H1 (cell line): ENCODE results near the gene SLC25A24. TPM values are rescaled to one million over a fixed set of nuclear protein-coding genes. Genes with fewer than 3 reads are reported as not detected.

Experiments
- CTCF ChIA-PET: fragments of 300-600 bp; sonication (Branson Sonifier 250); formaldehyde crosslinking; loops from one replicate; lab custom pipeline; 2021; ENCODE audit not compliant: partially characterized antibody; lab: Charles Lee
- POLR2A ChIA-PET: fragments of 300-600 bp; sonication (Branson Sonifier 250); formaldehyde crosslinking; loops from one replicate; lab custom pipeline; 2021; ENCODE audit warnings: inconsistent platforms; ENCODE audit not compliant: partially characterized antibody; lab: Charles Lee
- DNase-seq, 2 experiments: peaks; one replicate each; pipeline versions ENCODE4 v3.0.0 to v3.0.0-alpha.2; 2010 to 2022; ENCODE audit warnings: low spot score in 2 of 2, low read depth in 1 of 2, mixed read lengths in 1 of 2
- FAIRE-seq: peaks from 2 replicates; lab custom pipeline; 2011; peaks lifted over from hg19 to GRCh38; lab: Jason Lieb, UNC
- H2AFZ ChIP-seq: 2 replicates; pipeline ENCODE4 v1.8.1; 2012; ENCODE audit warnings: low read length, inconsistent platforms
- H2AK5ac ChIP-seq: 2 replicates; pipeline ENCODE4 v1.6.1; 2013; ENCODE audit warnings: low read depth, low read length
- H2BK120ac ChIP-seq: replicated peaks from 2 replicates; pipeline ENCODE3; 2013; ENCODE audit warnings: low read depth, low read length, inconsistent platforms
- H2BK12ac ChIP-seq: 2 replicates; pipeline ENCODE4 v1.6.1; 2013; ENCODE audit warnings: low read depth, low read length
- H2BK15ac ChIP-seq: 2 replicates; pipeline ENCODE4 v1.6.1; 2013; ENCODE audit warnings: low read length
- H2BK20ac ChIP-seq: 2 replicates; pipeline ENCODE4 v1.6.1; 2013; ENCODE audit warnings: low read length
- H2BK5ac ChIP-seq: 2 replicates; pipeline ENCODE4 v1.6.1; 2013; ENCODE audit warnings: low read depth, low read length
- H3K14ac ChIP-seq: 2 replicates; pipeline ENCODE4 v1.6.1; 2013; ENCODE audit warnings: inconsistent platforms; ENCODE audit not compliant: insufficient read length
- H3K18ac ChIP-seq: 2 replicates; pipeline ENCODE4 v1.6.1; 2013; ENCODE audit warnings: low read length; ENCODE audit errors: extremely low read depth
- H3K23ac ChIP-seq: 2 replicates; pipeline ENCODE4 v1.6.1; 2013; ENCODE audit warnings: inconsistent platforms; ENCODE audit not compliant: insufficient read length
- H3K23me2 ChIP-seq: 2 replicates; pipeline ENCODE4 v1.6.1; 2013; ENCODE audit warnings: low read depth, low read length
- H3K27ac ChIP-seq: 2 replicates; pipeline ENCODE4 v1.6.1; 2011; ENCODE audit warnings: low read depth, low read length, inconsistent platforms
- H3K27me3 ChIP-seq, 4 experiments: replicated peaks in 1 of 4; 1 replicate in 1 of 4; 2 replicates in 3 of 4; pipeline versions ENCODE4 v1.6.1 to v1.8.1; 2011 to 2013; ENCODE audit warnings: low read length in 3 of 4, mild to moderate bottlenecking in 3 of 4, inconsistent platforms in 2 of 4, mixed read lengths in 2 of 4, moderate library complexity in 1 of 4; ENCODE audit not compliant: control insufficient read depth in 3 of 4, insufficient read depth in 3 of 4; ENCODE audit errors: extremely low read depth in 1 of 4
- H3K36me3 ChIP-seq, 4 experiments: 2 replicates each; pipeline versions ENCODE4 v1.6.1 to v1.8.1; 2011 to 2013; ENCODE audit warnings: mild to moderate bottlenecking in 4 of 4, low read length in 3 of 4, moderate library complexity in 2 of 4, control low read depth in 1 of 4, inconsistent platforms in 1 of 4; ENCODE audit not compliant: insufficient read depth in 4 of 4, control insufficient read depth in 2 of 4
- H3K4ac ChIP-seq: replicated peaks from 2 replicates; pipeline ENCODE3; 2013; ENCODE audit warnings: low read length, low read depth, mixed read lengths, inconsistent platforms; ENCODE audit not compliant: insufficient read length
- H3K4me1 ChIP-seq, 4 experiments: replicated peaks in 1 of 4; 1 replicate in 1 of 4; 2 replicates in 3 of 4; pipeline versions ENCODE4 v1.6.1 to v1.8.1; 2011 to 2013; ENCODE audit warnings: low read length in 3 of 4, inconsistent platforms in 2 of 4, mixed read lengths in 1 of 4; ENCODE audit not compliant: insufficient read depth in 4 of 4, control insufficient read depth in 3 of 4
- H3K4me2 ChIP-seq, 2 experiments: 2 replicates each; pipeline versions ENCODE4 v1.6.1 to v1.8.1; 2011 to 2013; ENCODE audit warnings: low read depth in 2 of 2, low read length in 2 of 2, control low read depth in 1 of 2, inconsistent platforms in 1 of 2, mild to moderate bottlenecking in 1 of 2; ENCODE audit not compliant: insufficient read depth in 1 of 2
- H3K4me3 ChIP-seq, 4 experiments: fragments of 200-600, 300-600 bp in 1 of 4; sonication (generic), shearing (Covaris generic), sonication (Bioruptor Twin) in 1 of 4; 2 replicates each; pipeline versions ENCODE4 v1.5.1 to v1.8.1; 2011 to 2016; ENCODE audit warnings: low read length in 4 of 4, low read depth in 3 of 4, control low read depth in 2 of 4, inconsistent platforms in 2 of 4, mild to moderate bottlenecking in 2 of 4, mixed read lengths in 1 of 4, moderate library complexity in 1 of 4; ENCODE audit not compliant: insufficient read depth in 2 of 4; ENCODE audit errors: extremely low read depth in 1 of 4
- H3K56ac ChIP-seq: replicated peaks from 2 replicates; pipeline ENCODE3; 2013; ENCODE audit warnings: low read depth, mild to moderate bottlenecking, mixed read lengths, low read length, inconsistent platforms; ENCODE audit not compliant: insufficient read length
- H3K79me1 ChIP-seq: 2 replicates; pipeline ENCODE4 v1.6.1; 2013; ENCODE audit warnings: low read depth, low read length, control low read depth
- H3K79me2 ChIP-seq, 2 experiments: 2 replicates each; pipeline versions ENCODE4 v1.6.1 to v1.8.1; 2012 to 2013; ENCODE audit warnings: low read length in 2 of 2, mild to moderate bottlenecking in 2 of 2, inconsistent platforms in 1 of 2; ENCODE audit not compliant: insufficient read depth in 2 of 2, control insufficient read depth in 1 of 2
- H3K9ac ChIP-seq, 4 experiments: replicated peaks in 1 of 4; 1 replicate in 1 of 4; 2 replicates in 3 of 4; pipeline versions ENCODE4 v1.6.1 to v1.8.1; 2011 to 2013; ENCODE audit warnings: low read depth in 3 of 4, low read length in 3 of 4, control low read depth in 2 of 4, mild to moderate bottlenecking in 2 of 4, moderate library complexity in 2 of 4, inconsistent platforms in 1 of 4; ENCODE audit errors: extremely low read depth in 1 of 4
- H3K9me3 ChIP-seq, 2 experiments: 2 replicates each; pipeline versions ENCODE4 v1.6.1 to v1.8.1; 2012 to 2013; ENCODE audit warnings: mild to moderate bottlenecking in 2 of 2, moderate library complexity in 2 of 2, control low read depth in 1 of 2, inconsistent platforms in 1 of 2, low read depth in 1 of 2, low read length in 1 of 2, mixed read lengths in 1 of 2; ENCODE audit not compliant: insufficient read depth in 2 of 2
- H4K20me1 ChIP-seq, 2 experiments: replicated peaks in 1 of 2; 2 replicates each; pipeline versions ENCODE3 to v1.8.1; 2011 to 2013; ENCODE audit warnings: inconsistent platforms in 2 of 2, low read length in 2 of 2, mild to moderate bottlenecking in 1 of 2; ENCODE audit not compliant: insufficient read depth in 2 of 2, control insufficient read depth in 1 of 2
- H4K5ac ChIP-seq: 2 replicates; pipeline ENCODE4 v1.6.1; 2013; ENCODE audit warnings: low read length, low read depth, mixed read lengths, inconsistent platforms; ENCODE audit not compliant: insufficient read length
- H4K8ac ChIP-seq: 2 replicates; pipeline ENCODE4 v1.8.0; 2013; ENCODE audit warnings: mild to moderate bottlenecking, moderate library complexity, low read length, inconsistent platforms; ENCODE audit not compliant: insufficient read depth; ENCODE audit errors: extremely low read depth
- H4K91ac ChIP-seq: replicated peaks from 2 replicates; pipeline ENCODE3; 2013; ENCODE audit warnings: low read length, mixed read lengths, inconsistent platforms; ENCODE audit not compliant: insufficient read length
- GTF2F1 ChIP-seq: IDR thresholded peaks from 2 replicates; pipeline ENCODE4 v1.6.1; 2012; ENCODE audit warnings: low read depth, low read length, improper control_type of control experiment, borderline replicate concordance
- JUND ChIP-seq: IDR thresholded peaks from 2 replicates; pipeline ENCODE4 v1.6.1; 2011; ENCODE audit warnings: mild to moderate bottlenecking, improper control_type of control experiment, low read length
- KDM1A ChIP-seq: fragments of 200-600, 300-600 bp; sonication (generic); IDR thresholded peaks from 2 replicates; pipeline ENCODE4 v1.7.1; 2016; ENCODE audit warnings: mild to moderate bottlenecking, low read length, borderline replicate concordance
- MAFK ChIP-seq: IDR thresholded peaks from 2 replicates; pipeline ENCODE4 v1.6.1; 2012; ENCODE audit warnings: low read depth, mild to moderate bottlenecking, improper control_type of control experiment, low read length
- POU5F1 ChIP-seq: IDR thresholded peaks from 2 replicates; pipeline ENCODE4 v1.6.1; 2011; ENCODE audit warnings: low read depth, mild to moderate bottlenecking, low read length, moderate library complexity
- RNF2 ChIP-seq: fragments of 200-900, 300-1000 bp; sonication (generic); IDR thresholded peaks from 2 replicates; pipeline ENCODE4 v1.7.1; 2016; ENCODE audit warnings: borderline replicate concordance, low read depth, mild to moderate bottlenecking, antibody characterized with exemption, low read length; ENCODE audit not compliant: poor library complexity, severe bottlenecking; ENCODE audit errors: missing control alignments
- SP4 ChIP-seq: IDR thresholded peaks from 2 replicates; pipeline ENCODE4 v1.6.1; 2012; ENCODE audit warnings: low read length, inconsistent platforms
- WGBS, 2 experiments: shearing (Covaris generic) in 1 of 2; methylation state at CpG; one replicate each; pipeline versions ENCODE4 v1.1.6 to v1.1.7; 2013 to 2015; ENCODE audit warnings: low lambda C conversion rate in 2 of 2, mixed read lengths in 2 of 2, inconsistent platforms in 1 of 2, low coverage in 1 of 2, missing lambda C conversion rate in 1 of 2; ENCODE audit not compliant: insufficient replicate concordance in 2 of 2, insufficient coverage in 1 of 2, insufficient read length in 1 of 2; ENCODE audit errors: extremely low coverage in 1 of 2, missing lambda C conversion rate in 1 of 2; 5-methylcytosine and 5-hydroxymethylcytosine counted together
- polyA plus RNA-seq, 7 experiments: library from polyadenylated mRNA; depleted of rRNA in 3 of 7; stranded (reverse) in 5 of 7; unstranded in 2 of 7; fragments of >200 nt in 5 of 7; fragments of 200-250 nt in 2 of 7; gene quantifications; 1 replicate in 5 of 7; 2 replicates in 1 of 7; 4 replicates in 1 of 7; pipeline versions ENCODE4 v1.2.1 to v1.2.3, GENCODE V29; 2011 to 2013; ENCODE audit warnings: missing spikeins in 2 of 7, mixed read lengths in 2 of 7
- total RNA-seq: library from RNA; stranded (reverse); fragmentation: NEBNext Ultra II Directional; extraction: Animal tissue kit (Norgen Biotek cat#: 25700); gene quantifications from 2 replicates; pipeline ENCODE4 v1.2.1, GENCODE V29; 2021

The SLC25A24 gene
- total and polyA plus RNA-seq, 2 of the 8 experiments (the other 6 are each of a cell fraction or from before 2014, with no cell fraction given), result 13.6 to 40.6 TPM

DNA sequence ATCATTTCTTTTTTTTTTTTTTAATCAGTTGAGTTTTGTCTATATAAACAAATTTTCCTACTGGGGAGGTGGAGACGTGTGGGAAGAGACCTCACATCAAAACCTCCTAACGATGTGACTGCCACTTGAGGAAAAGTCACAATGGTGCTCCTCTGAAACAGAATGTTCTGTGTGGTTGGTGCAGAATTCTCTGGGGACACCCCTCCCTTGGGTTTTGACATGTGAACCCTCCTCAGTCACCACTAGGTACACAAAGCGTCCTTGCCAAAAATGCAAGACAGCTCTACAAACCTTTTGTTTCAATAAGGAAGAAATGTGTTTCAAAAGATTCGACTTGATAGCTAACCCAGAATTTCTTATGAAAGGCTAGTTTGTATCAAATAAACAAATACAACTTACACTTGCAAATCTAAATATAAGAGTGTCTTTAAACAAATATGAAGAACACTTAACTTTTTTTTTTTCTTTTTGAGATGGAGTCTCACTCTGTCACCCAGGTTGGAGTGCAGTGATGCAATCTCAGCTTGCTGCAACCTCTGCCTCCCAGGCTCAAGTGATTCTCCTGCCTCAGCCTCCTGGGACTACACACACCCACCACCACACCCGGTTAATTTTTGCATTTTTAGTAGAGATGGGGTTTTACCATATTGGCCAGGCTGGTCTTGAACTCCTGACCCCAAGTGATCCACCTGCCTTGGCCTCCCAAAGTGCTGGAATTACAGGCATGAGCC, 9.3 kb downstream of the SLC25A24 start:
- Histone ChIP-seq H3K9me3 (no peaks in the 10 kb centered on the region), H3K56ac (no peak overlapping the region), H4K20me1 (peaks cover 0 to 2% of the 10 kb centered on the region in 2 experiments), H3K23me2 (no peaks in the 10 kb centered on the region; the same call in 1 of the 2 replicates), H3K18ac (no peak overlapping the region), H3K36me3 (peaks cover 0 to 9% (median 4%) of the 10 kb centered on the region in 4 experiments; a peak in 4 of 8 replicates), H3K4me1 (no peaks in the 10 kb centered on the region), H2BK20ac (no peak overlapping the region), H4K8ac (no peak overlapping the region), H3K79me1 (peaks cover 5% of the 10 kb centered on the region), H2AFZ (no peak overlapping the region), H2BK120ac (no peak overlapping the region), H3K79me2 (peaks cover 4 to 80% of the 10 kb centered on the region in 2 experiments; a peak in 3 of 4 replicates), H3K23ac (no peak overlapping the region), H3K9ac (no peak overlapping the region), H2BK15ac (no peak overlapping the region), H3K4me2 (no peak overlapping the region), H4K91ac (no peak overlapping the region), H3K27me3 (no peaks in the 10 kb centered on the region), H2AK5ac (no peak overlapping the region), H4K5ac (no peak overlapping the region), H3K4me3 (no peak overlapping the region), H3K27ac (no peak overlapping the region), H3K4ac (no peak overlapping the region), H2BK12ac (no peak overlapping the region), H2BK5ac (no peak overlapping the region), H3K14ac (no peak overlapping the region)
- CTCF ChIA-PET, result interaction anchor here (0.6 kb wide), 1 partner anchor 606 kb away, joined by 3 read pairs; no protein-coding TSS in a partner anchor
- WGBS, 2 experiments, result 89% methylated on average over 5 of the region's 5 CpGs; no CpG with 5 or more reads in 1 of the 2 experiments
- DNase-seq, result no peak
- POLR2A ChIA-PET, result interaction anchor here (1.3 kb wide), 1 partner anchor 9 kb away, joined by 3 read pairs; no protein-coding TSS in a partner anchor
- no peak for FAIRE-seq
- no peak for TF ChIP-seq KDM1A
- no peak for TF ChIP-seq SP4
- no peak for TF ChIP-seq GTF2F1
- no peak for TF ChIP-seq POU5F1
- no peak for TF ChIP-seq JUND
- no peak for TF ChIP-seq MAFK
- no peak for TF ChIP-seq RNF2
